ENCODE data around the gene C16orf96. TPM values are rescaled to one million over a fixed set of nuclear protein-coding genes. Genes with fewer than 3 reads are reported as not detected.
A peak's percentile ranks its signal among the peaks of the same experiment; 100 is the strongest.

The C16orf96 gene
- total and polyA plus RNA-seq, 2 of the 13 experiments (the other 11 are each of a cell fraction or from before 2014, with no cell fraction given) = 0.03 TPM; not detected in 1

DNA sequence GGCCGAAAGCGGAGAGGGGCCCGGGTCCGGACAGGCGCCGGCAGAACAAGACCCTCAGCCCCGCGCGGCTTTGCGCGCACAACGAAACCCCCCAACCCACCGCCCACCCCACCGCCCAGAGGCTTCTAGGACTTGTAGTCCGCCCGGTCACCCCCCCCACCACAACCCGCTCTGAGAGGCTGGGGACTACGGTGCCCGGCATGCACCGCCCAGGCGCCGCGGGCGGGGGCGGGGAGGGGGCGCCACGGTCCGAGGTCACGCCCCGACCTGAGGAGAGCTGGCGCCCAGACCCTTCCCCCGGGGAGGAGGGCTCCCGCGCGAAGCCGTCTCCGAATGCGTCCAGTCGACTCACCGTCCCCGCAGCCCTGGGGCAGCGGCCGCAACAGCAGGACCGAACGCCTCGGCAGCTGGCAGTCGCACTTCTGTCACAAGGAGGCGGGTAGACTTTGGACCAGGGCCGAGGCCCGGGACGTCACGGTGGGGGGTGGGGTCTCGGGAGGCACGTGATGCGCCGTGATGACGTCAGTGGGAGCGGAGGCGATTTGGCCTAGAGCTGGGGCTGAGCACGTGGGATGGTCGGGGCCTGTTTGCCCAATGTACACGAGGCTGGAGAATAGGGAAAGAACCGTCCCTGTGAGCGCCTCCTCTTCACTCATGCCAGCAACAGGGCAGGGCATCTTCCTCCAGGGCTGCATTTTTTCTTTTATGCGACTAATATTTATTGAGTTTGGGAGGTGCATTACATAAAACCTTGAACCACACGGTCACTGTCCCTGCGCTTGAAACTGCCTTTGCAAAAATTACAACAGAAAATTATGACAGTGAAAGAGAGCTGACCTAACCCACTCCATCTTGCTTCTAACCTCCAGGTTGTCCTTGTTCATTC lies 17.5 kb upstream of the C16orf96 start, which contains the start of gene CDIP1 (continued):
- TF ChIP-seq, protein P1, sequence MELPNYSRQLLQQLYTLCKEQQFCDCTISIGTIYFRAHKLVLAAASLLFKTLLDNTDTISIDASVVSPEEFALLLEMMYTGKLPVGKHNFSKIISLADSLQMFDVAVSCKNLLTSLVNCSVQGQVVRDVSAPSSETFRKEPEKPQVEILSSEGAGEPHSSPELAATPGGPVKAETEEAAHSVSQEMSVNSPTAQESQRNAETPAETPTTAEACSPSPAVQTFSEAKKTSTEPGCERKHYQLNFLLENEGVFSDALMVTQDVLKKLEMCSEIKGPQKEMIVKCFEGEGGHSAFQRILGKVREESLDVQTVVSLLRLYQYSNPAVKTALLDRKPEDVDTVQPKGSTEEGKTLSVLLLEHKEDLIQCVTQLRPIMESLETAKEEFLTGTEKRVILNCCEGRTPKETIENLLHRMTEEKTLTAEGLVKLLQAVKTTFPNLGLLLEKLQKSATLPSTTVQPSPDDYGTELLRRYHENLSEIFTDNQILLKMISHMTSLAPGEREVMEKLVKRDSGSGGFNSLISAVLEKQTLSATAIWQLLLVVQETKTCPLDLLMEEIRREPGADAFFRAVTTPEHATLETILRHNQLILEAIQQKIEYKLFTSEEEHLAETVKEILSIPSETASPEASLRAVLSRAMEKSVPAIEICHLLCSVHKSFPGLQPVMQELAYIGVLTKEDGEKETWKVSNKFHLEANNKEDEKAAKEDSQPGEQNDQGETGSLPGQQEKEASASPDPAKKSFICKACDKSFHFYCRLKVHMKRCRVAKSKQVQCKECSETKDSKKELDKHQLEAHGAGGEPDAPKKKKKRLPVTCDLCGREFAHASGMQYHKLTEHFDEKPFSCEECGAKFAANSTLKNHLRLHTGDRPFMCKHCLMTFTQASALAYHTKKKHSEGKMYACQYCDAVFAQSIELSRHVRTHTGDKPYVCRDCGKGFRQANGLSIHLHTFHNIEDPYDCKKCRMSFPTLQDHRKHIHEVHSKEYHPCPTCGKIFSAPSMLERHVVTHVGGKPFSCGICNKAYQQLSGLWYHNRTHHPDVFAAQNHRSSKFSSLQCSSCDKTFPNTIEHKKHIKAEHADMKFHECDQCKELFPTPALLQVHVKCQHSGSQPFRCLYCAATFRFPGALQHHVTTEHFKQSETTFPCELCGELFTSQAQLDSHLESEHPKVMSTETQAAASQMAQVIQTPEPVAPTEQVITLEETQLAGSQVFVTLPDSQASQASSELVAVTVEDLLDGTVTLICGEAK (IDR thresholded peaks at IDR 0.05) = no peak
- TF ChIP-seq, protein P1 (CRISPR knock-in tag; IDR thresholded peaks at IDR 0.05) = peak; percentile 95
- peak; percentile 100 for TF ChIP-seq NFKB2 (CRISPR knock-in tag; IDR thresholded peaks at IDR 0.05; ENCODE audit: borderline replicate concordance)
- TF ChIP-seq, protein P2, sequence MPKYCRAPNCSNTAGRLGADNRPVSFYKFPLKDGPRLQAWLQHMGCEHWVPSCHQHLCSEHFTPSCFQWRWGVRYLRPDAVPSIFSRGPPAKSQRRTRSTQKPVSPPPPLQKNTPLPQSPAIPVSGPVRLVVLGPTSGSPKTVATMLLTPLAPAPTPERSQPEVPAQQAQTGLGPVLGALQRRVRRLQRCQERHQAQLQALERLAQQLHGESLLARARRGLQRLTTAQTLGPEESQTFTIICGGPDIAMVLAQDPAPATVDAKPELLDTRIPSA (CRISPR knock-in tag; IDR thresholded peaks at IDR 0.05; ENCODE audit: borderline replicate concordance) = peak; percentile 95
- TF ChIP-seq EHMT2 (IDR thresholded peaks at IDR 0.05; ENCODE audit: borderline replicate concordance, low read depth, low read length) = no peak
- TF ChIP-seq ZNF251 (CRISPR knock-in tag; IDR thresholded peaks at IDR 0.05) = peak; percentile 99
- no peak for TF ChIP-seq ATRX (CRISPR knock-in tag; IDR thresholded peaks at IDR 0.05; ENCODE audit: borderline replicate concordance)
- TF ChIP-seq SP1 (IDR thresholded peaks at IDR 0.05) = no peak
- peak; percentile 89 for TF ChIP-seq SP1 (CRISPR knock-in tag; IDR thresholded peaks at IDR 0.05)
- TF ChIP-seq ZNF350 (CRISPR knock-in tag; IDR thresholded peaks at IDR 0.05; ENCODE audit: borderline replicate concordance, low read depth) = peak; percentile 99
- TF ChIP-seq, protein P3, sequence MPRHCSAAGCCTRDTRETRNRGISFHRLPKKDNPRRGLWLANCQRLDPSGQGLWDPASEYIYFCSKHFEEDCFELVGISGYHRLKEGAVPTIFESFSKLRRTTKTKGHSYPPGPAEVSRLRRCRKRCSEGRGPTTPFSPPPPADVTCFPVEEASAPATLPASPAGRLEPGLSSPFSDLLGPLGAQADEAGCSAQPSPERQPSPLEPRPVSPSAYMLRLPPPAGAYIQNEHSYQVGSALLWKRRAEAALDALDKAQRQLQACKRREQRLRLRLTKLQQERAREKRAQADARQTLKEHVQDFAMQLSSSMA (CRISPR knock-in tag; IDR thresholded peaks at IDR 0.05) = peak; percentile 97; the same call in 1 of the 2 replicates
- no peak; the same call in 1 of the 2 replicates for TF ChIP-seq ZNF572 (CRISPR knock-in tag; IDR thresholded peaks at IDR 0.05)
- TF ChIP-seq ZNF598 (CRISPR knock-in tag; IDR thresholded peaks at IDR 0.05; ENCODE audit: borderline replicate concordance) = peak; percentile 98
- TF ChIP-seq, protein P4, sequence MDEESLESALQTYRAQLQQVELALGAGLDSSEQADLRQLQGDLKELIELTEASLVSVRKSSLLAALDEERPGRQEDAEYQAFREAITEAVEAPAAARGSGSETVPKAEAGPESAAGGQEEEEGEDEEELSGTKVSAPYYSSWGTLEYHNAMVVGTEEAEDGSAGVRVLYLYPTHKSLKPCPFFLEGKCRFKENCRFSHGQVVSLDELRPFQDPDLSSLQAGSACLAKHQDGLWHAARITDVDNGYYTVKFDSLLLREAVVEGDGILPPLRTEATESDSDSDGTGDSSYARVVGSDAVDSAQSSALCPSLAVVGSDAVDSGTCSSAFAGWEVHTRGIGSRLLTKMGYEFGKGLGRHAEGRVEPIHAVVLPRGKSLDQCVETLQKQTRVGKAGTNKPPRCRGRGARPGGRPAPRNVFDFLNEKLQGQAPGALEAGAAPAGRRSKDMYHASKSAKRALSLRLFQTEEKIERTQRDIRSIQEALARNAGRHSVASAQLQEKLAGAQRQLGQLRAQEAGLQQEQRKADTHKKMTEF (CRISPR knock-in tag; IDR thresholded peaks at IDR 0.05) = peak; percentile 100
- peak; percentile 94 for TF ChIP-seq YEATS2 (CRISPR knock-in tag; IDR thresholded peaks at IDR 0.05; ENCODE audit: borderline replicate concordance)
- TF ChIP-seq TMF1 (CRISPR knock-in tag; IDR thresholded peaks at IDR 0.05; ENCODE audit: low read depth) = peak; percentile 100
- peak; percentile 90 for TF ChIP-seq ZNF121 (CRISPR knock-in tag; IDR thresholded peaks at IDR 0.05)

All from HepG2 (cell line).